ENCODE data around the gene PITPNB.
A peak's percentile ranks its signal among the peaks of the same experiment; 100 is the strongest.

The PITPNB gene

GRCh38 chr22:27918341-27919221, 475 bp downstream of the PITPNB start:
- DNase-seq, result peak; percentile 62 to 78

GRCh38 chr22:27915986-27916385, 3.1 kb downstream of the PITPNB start:
- DNase-seq, result no peak

GRCh38 chr22:27913162-27913741, 5.8 kb downstream of the PITPNB start:
- DNase-seq, result no peak

GRCh38 chr22:27912101-27912500, 7.0 kb downstream of the PITPNB start:
- no peak for DNase-seq

- DNase-seq, result no peak
Measured at GRCh38 chr22:27911330-27911729, 7.7 kb downstream of the PITPNB start.

- no peak for DNase-seq
Measured at GRCh38 chr22:27906241-27906640, 12.8 kb downstream of the PITPNB start.

- DNase-seq, result no peak
Measured at GRCh38 chr22:27905653-27906052, 13.4 kb downstream of the PITPNB start.

- no peak for DNase-seq
Measured at GRCh38 chr22:27903805-27904473, 15.1 kb downstream of the PITPNB start.

- DNase-seq, result no peak
Measured at GRCh38 chr22:27900153-27900552, 18.9 kb downstream of the PITPNB start.

GRCh38 chr22:27896245-27896644, 22.8 kb downstream of the PITPNB start:
- DNase-seq, result no peak

GRCh38 chr22:27895600-27895999, 23.5 kb downstream of the PITPNB start:
- DNase-seq, result no peak

- no peak for DNase-seq
Measured at GRCh38 chr22:27892811-27893210, 26.2 kb downstream of the PITPNB start.

GRCh38 chr22:27892064-27892463, 27.0 kb downstream of the PITPNB start:
- DNase-seq, result no peak

- DNase-seq, result no peak
Measured at GRCh38 chr22:27888310-27888709, 30.7 kb downstream of the PITPNB start.

- no peak for DNase-seq
Measured at GRCh38 chr22:27886843-27887151, 32.3 kb downstream of the PITPNB start.

GRCh38 chr22:27885977-27886842, 32.8 kb downstream of the PITPNB start:
- peak; percentile 26 to 49 for DNase-seq

- DNase-seq, result no peak
Measured at GRCh38 chr22:27883656-27884350, 35.3 kb downstream of the PITPNB start.

GRCh38 chr22:27882507-27883290, 36.4 kb downstream of the PITPNB start:
- no peak for DNase-seq

GRCh38 chr22:27881421-27881820, 37.6 kb downstream of the PITPNB start:
- DNase-seq, result no peak

GRCh38 chr22:27880778-27881394, 38.2 kb downstream of the PITPNB start:
- DNase-seq, result peak in 1 of 2 donors; percentile 21

GRCh38 chr22:27879923-27880322, 39.1 kb downstream of the PITPNB start:
- no peak for DNase-seq
